SK-N-SH (cell line): Measurements from ENCODE around the gene SNX17. TPM values are rescaled to one million over a fixed set of nuclear protein-coding genes. Genes with fewer than 3 reads are reported as not detected.

Experiments
- ELF1 ChIP-seq: IDR thresholded peaks from 2 replicates; pipeline ENCODE4 v1.4.0; 2012
- EZH2phosphoT487 ChIP-seq: fragments of 200-600 bp; sonication (generic); IDR thresholded peaks from 2 replicates; pipeline ENCODE4 v1.6.1; 2017; ENCODE audit warnings: low read depth, mixed run types, mild to moderate bottlenecking, antibody characterized with exemption, moderate library complexity, borderline replicate concordance
- FOSL2 ChIP-seq: IDR thresholded peaks from 2 replicates; pipeline ENCODE4 v1.4.0; 2012; ENCODE audit warnings: low read depth, mild to moderate bottlenecking, moderate library complexity, borderline replicate concordance
- FOXJ3 ChIP-seq: sonication (generic); formaldehyde crosslinking; IDR thresholded peaks from 2 replicates; pipeline ENCODE4 v1.5.1; 2020; ENCODE audit warnings: mild to moderate bottlenecking, missing genetic modification reagents
- GABPA ChIP-seq: IDR thresholded peaks from 2 replicates; pipeline ENCODE4 v1.4.0; 2012; ENCODE audit warnings: low read depth, mild to moderate bottlenecking
- MEF2A ChIP-seq: IDR thresholded peaks from 2 replicates; pipeline ENCODE4 v1.4.0; 2012; ENCODE audit warnings: low read depth, borderline replicate concordance
- MXI1 ChIP-seq: IDR thresholded peaks from 2 replicates; pipeline ENCODE4 v1.6.1; 2012; ENCODE audit warnings: mild to moderate bottlenecking, low read depth, low read length, improper control_type of control experiment
- NRF1 ChIP-seq: IDR thresholded peaks from 2 replicates; pipeline ENCODE4 v1.6.1; 2012; ENCODE audit warnings: low read depth, mild to moderate bottlenecking, low read length
- POLR2AphosphoS5 ChIP-seq: IDR thresholded peaks from 2 replicates; pipeline ENCODE4 v1.6.1; 2012; ENCODE audit warnings: low read depth, low read length
- RXRA ChIP-seq: IDR thresholded peaks from 2 replicates; pipeline ENCODE4 v1.4.0; 2012; ENCODE audit warnings: low read depth, mild to moderate bottlenecking, borderline replicate concordance
- TEAD4 ChIP-seq: IDR thresholded peaks from 2 replicates; pipeline ENCODE4 v1.4.0; 2012; ENCODE audit warnings: mild to moderate bottlenecking, borderline replicate concordance; ENCODE audit not compliant: insufficient read depth
- YY1 ChIP-seq: IDR thresholded peaks from 2 replicates; pipeline ENCODE4 v1.4.0; 2012; ENCODE audit warnings: low read depth, mild to moderate bottlenecking
- polyA plus RNA-seq, 3 experiments: library from polyadenylated mRNA; depleted of rRNA; stranded (reverse); fragments of >200 nt; gene quantifications; 2 replicates each; pipeline ENCODE4 v1.2.3, GENCODE V29; 2012
- TF ChIP-seq, protein P1 (sequence below): fragments of 150-350 bp; IDR thresholded peaks from 2 replicates; pipeline ENCODE4 v1.6.1; 2017; ENCODE audit warnings: antibody characterized with exemption, low read length, low read depth, borderline replicate concordance
- TF ChIP-seq, protein P2 (sequence below): fragments of 200-600 bp; sonication (generic); IDR thresholded peaks from 2 replicates; pipeline ENCODE4 v1.6.1; 2017; ENCODE audit warnings: antibody characterized with exemption, mild to moderate bottlenecking, moderate library complexity
- TF ChIP-seq, protein P3 (sequence below): IDR thresholded peaks from 2 replicates; pipeline ENCODE4; 2012
- TF ChIP-seq, protein P4 (sequence below): IDR thresholded peaks from 2 replicates; pipeline ENCODE4 v1.4.0; 2012; ENCODE audit warnings: low read depth, borderline replicate concordance

Gene SNX17
- polyA plus RNA-seq, 1 of the 3 experiments (the other 2 are of a cell fraction) = 145 TPM

DNA sequence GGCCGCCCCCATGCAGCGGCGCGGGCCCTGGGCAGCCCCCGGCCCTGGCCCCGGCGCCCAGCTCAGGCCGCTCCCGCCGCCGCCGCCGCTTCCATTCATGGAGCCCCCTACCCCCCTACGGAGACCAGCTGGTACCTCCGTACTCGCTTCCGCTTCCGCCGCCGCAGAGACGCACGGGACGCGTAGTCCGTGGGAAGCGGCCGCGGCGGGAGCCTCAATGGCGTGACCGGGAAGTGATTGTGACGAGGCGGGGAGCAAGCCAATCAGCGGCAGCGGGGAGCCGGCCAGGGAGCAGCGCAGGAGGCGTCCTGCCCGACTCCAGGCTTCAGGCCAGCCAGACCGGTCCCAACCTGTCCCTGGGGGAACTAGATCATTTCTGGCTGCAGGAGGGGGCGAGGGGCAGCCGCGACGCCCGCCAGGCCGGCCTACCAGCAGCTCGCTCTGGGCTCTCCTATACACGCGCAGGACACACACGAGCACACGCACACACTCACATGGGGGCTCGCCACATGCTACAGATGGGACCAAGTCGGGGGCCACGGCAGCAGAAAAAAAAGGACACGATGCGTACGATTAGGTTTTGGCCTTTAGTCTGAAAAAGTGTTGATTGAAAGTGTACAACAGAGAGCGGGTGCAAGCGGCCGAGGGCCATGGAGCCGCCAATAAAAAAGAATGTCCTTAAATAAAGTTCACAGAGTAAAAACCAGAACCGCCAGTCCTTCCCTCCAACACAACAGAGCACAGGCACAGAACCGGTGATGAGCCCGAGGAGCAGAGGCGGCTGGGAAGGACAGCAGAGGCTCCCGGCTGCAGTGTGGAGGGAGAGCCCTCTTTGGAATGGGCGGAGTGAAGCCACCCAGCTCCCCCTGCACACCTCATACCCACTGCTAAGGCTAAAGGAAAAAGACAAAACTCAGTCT, 10.5 kb downstream of the SNX17 start, which contains the start of gene ZNF513 (continued):
- TF ChIP-seq, protein P1, sequence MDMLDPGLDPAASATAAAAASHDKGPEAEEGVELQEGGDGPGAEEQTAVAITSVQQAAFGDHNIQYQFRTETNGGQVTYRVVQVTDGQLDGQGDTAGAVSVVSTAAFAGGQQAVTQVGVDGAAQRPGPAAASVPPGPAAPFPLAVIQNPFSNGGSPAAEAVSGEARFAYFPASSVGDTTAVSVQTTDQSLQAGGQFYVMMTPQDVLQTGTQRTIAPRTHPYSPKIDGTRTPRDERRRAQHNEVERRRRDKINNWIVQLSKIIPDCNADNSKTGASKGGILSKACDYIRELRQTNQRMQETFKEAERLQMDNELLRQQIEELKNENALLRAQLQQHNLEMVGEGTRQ = no peak
- TF ChIP-seq, protein P2, sequence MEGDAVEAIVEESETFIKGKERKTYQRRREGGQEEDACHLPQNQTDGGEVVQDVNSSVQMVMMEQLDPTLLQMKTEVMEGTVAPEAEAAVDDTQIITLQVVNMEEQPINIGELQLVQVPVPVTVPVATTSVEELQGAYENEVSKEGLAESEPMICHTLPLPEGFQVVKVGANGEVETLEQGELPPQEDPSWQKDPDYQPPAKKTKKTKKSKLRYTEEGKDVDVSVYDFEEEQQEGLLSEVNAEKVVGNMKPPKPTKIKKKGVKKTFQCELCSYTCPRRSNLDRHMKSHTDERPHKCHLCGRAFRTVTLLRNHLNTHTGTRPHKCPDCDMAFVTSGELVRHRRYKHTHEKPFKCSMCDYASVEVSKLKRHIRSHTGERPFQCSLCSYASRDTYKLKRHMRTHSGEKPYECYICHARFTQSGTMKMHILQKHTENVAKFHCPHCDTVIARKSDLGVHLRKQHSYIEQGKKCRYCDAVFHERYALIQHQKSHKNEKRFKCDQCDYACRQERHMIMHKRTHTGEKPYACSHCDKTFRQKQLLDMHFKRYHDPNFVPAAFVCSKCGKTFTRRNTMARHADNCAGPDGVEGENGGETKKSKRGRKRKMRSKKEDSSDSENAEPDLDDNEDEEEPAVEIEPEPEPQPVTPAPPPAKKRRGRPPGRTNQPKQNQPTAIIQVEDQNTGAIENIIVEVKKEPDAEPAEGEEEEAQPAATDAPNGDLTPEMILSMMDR = no peak
- TF ChIP-seq MEF2A = no peak
- TF ChIP-seq GABPA = peak; percentile 94
- peak; percentile 76 for TF ChIP-seq YY1
- no peak; the same call in 1 of the 2 replicates for TF ChIP-seq FOSL2
- TF ChIP-seq NRF1 = peak; percentile 47; the same call in 1 of the 2 replicates
- TF ChIP-seq, protein P3, sequence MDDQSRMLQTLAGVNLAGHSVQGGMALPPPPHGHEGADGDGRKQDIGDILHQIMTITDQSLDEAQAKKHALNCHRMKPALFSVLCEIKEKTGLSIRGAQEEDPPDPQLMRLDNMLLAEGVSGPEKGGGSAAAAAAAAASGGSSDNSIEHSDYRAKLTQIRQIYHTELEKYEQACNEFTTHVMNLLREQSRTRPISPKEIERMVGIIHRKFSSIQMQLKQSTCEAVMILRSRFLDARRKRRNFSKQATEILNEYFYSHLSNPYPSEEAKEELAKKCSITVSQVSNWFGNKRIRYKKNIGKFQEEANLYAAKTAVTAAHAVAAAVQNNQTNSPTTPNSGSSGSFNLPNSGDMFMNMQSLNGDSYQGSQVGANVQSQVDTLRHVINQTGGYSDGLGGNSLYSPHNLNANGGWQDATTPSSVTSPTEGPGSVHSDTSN = peak; percentile 66
- TF ChIP-seq FOXJ3 (CRISPR knock-in tag) = peak; percentile 23; the same call in 1 of the 2 replicates
- no peak for TF ChIP-seq TEAD4
- TF ChIP-seq RXRA = no peak
- TF ChIP-seq POLR2AphosphoS5 = peak; percentile 95
- no peak for TF ChIP-seq EZH2phosphoT487
- peak; percentile 76 for TF ChIP-seq MXI1
- peak; percentile 94 for TF ChIP-seq ELF1
- TF ChIP-seq, protein P4, sequence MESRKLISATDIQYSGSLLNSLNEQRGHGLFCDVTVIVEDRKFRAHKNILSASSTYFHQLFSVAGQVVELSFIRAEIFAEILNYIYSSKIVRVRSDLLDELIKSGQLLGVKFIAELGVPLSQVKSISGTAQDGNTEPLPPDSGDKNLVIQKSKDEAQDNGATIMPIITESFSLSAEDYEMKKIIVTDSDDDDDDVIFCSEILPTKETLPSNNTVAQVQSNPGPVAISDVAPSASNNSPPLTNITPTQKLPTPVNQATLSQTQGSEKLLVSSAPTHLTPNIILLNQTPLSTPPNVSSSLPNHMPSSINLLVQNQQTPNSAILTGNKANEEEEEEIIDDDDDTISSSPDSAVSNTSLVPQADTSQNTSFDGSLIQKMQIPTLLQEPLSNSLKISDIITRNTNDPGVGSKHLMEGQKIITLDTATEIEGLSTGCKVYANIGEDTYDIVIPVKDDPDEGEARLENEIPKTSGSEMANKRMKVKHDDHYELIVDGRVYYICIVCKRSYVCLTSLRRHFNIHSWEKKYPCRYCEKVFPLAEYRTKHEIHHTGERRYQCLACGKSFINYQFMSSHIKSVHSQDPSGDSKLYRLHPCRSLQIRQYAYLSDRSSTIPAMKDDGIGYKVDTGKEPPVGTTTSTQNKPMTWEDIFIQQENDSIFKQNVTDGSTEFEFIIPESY = peak; percentile 58; the same call in 1 of the 2 replicates
